COLO668 (cell line): ENCODE data around the gene FOXN3.

Experiments used
- DNase-seq: peaks from one replicate; lab custom pipeline; 2025; ENCODE audit not compliant: unreplicated experiment; lab: John Stamatoyannopoulos, UW

Gene FOXN3

GRCh38 chr14:89417091-89417464, at the start of gene FOXN3:
FOXN3 (minus strand) TSS chr14:89417233; CDS start chr14:89412476, 4,757 bp downstream.
- DNase-seq, result peak; percentile 94

GRCh38 chr14:89466484-89466883, 49.5 kb upstream of the FOXN3 start:
- no peak for DNase-seq

- DNase-seq, result no peak
Measured at GRCh38 chr14:89465876-89466275, 48.8 kb upstream of the FOXN3 start.

GRCh38 chr14:89461256-89461655, 44.2 kb upstream of the FOXN3 start:
- no peak for DNase-seq

- DNase-seq, result no peak
Measured at GRCh38 chr14:89458713-89459420, 41.8 kb upstream of the FOXN3 start.

GRCh38 chr14:89457007-89457406, 40.0 kb upstream of the FOXN3 start:
- DNase-seq, result no peak

- no peak for DNase-seq
Measured at GRCh38 chr14:89455412-89455811, 38.4 kb upstream of the FOXN3 start.

- no peak for DNase-seq
Measured at GRCh38 chr14:89454996-89455395, 38.0 kb upstream of the FOXN3 start.

- DNase-seq, result no peak
Measured at GRCh38 chr14:89452281-89452680, 35.2 kb upstream of the FOXN3 start.

- DNase-seq, result no peak
Measured at GRCh38 chr14:89451229-89451628, 34.2 kb upstream of the FOXN3 start.

GRCh38 chr14:89447182-89447944, 30.3 kb upstream of the FOXN3 start:
- no peak for DNase-seq

- DNase-seq, result no peak
Measured at GRCh38 chr14:89445273-89445973, 28.4 kb upstream of the FOXN3 start.

GRCh38 chr14:89444516-89445125, 27.6 kb upstream of the FOXN3 start:
- no peak for DNase-seq

GRCh38 chr14:89444044-89444443, 27.0 kb upstream of the FOXN3 start:
- no peak for DNase-seq

- DNase-seq, result no peak
Measured at GRCh38 chr14:89443042-89443629, 26.1 kb upstream of the FOXN3 start.

- no peak for DNase-seq
Measured at GRCh38 chr14:89442280-89442679, 25.2 kb upstream of the FOXN3 start.

GRCh38 chr14:89440986-89441909, 24.2 kb upstream of the FOXN3 start:
- no peak for DNase-seq

GRCh38 chr14:89435892-89436656, 19.0 kb upstream of the FOXN3 start:
- DNase-seq, result no peak

GRCh38 chr14:89435492-89435891, 18.5 kb upstream of the FOXN3 start:
- no peak for DNase-seq
